ENCODE results near the gene PIGO.

Gene PIGO

DNA sequence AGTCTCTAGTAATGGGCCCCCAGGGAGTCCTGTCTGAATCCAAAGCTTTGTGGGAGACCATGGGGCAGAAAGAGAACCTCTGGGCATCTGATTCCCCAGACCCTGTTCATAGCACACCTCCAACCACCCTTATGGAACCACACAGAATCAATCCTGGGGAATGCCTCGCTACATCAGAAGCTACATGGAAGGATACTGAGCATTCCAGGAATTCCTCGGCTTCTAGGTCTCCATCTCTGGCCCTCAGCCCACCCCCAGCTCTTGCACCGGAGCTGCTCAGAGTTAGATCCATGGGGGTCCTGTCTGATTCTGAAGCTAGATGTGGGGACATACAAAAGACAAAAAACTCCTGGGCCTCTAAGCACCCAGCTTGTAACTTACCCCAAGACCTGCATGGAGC is 52.3 kb downstream of the PIGO start:
- no peak overlapping the region for H3K4me3 ChIP-seq (ENCODE audit: low read depth, low read length)
- TF ChIP-seq, protein P1, sequence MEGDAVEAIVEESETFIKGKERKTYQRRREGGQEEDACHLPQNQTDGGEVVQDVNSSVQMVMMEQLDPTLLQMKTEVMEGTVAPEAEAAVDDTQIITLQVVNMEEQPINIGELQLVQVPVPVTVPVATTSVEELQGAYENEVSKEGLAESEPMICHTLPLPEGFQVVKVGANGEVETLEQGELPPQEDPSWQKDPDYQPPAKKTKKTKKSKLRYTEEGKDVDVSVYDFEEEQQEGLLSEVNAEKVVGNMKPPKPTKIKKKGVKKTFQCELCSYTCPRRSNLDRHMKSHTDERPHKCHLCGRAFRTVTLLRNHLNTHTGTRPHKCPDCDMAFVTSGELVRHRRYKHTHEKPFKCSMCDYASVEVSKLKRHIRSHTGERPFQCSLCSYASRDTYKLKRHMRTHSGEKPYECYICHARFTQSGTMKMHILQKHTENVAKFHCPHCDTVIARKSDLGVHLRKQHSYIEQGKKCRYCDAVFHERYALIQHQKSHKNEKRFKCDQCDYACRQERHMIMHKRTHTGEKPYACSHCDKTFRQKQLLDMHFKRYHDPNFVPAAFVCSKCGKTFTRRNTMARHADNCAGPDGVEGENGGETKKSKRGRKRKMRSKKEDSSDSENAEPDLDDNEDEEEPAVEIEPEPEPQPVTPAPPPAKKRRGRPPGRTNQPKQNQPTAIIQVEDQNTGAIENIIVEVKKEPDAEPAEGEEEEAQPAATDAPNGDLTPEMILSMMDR (IDR thresholded peaks at IDR 0.05; ENCODE audit: insufficient read depth, low read depth, low read length, missing control alignments) = no peak
- DNase-seq (ENCODE audit: low read depth) = no peak

DNA sequence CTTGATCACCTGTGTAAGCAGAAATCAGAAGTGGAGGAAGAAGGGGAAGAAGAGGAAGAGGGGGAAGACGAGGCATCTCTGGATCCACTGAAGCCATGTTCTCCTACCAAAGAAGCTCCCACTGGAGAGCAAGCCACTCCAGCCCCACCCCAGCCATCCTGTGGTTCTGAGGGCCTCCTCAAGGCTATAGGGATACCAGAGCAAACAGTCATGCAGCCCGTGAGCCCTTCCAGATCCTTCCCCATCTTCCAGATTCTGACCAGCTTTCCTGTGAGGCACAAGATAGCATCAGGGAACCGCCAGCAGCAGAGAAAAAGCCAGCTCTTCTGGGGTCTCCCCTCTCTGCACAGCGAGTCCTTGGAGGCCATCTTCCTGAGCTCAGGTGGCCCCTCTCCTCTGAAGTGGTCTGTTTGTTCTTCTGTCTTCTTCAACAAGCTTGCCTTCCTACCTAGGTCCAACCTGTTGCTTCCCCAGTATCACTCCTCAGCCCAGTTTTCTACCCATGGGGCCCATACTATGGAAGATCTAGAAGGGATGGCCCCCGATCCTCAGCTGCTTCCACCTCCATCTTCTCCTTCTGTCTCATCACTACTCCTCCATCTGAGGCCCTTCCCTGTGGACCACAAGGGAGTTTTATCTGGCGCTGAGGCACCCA is 53.4 kb downstream of the PIGO start:
- no peak for DNase-seq (ENCODE audit: low read depth)
- H3K4me3 ChIP-seq (ENCODE audit: low read depth, low read length) = no peak overlapping the region
- TF ChIP-seq, protein P1 (IDR thresholded peaks at IDR 0.05; ENCODE audit: insufficient read depth, low read depth, low read length, missing control alignments) = no peak

- H3K4me3 ChIP-seq (ENCODE audit: low read depth, low read length) = no peak overlapping the region
- TF ChIP-seq, protein P1 (IDR thresholded peaks at IDR 0.05; ENCODE audit: insufficient read depth, low read depth, low read length, missing control alignments) = no peak
- no peak for DNase-seq (ENCODE audit: low read depth)
Observed at GRCh38 chr9:35042081-35042604, 54.2 kb downstream of the PIGO start.
